Measurements from ENCODE around the gene TREX2.

GRCh38 chrX:153440556-153441135 is 5.2 kb downstream of the TREX2 start:
- no peak for TF ChIP-seq CTCF (IDR thresholded peaks at IDR 0.05)
- TF ChIP-seq EP300 (IDR thresholded peaks at IDR 0.05): no peak
- no peak for TF ChIP-seq POLR2A (IDR thresholded peaks at IDR 0.05)
- TF ChIP-seq POLR2AphosphoS5 (IDR thresholded peaks at IDR 0.05): no peak
